Neuronal stem cell (in vitro differentiated cells): Measurements from ENCODE around the gene KRT2.
"Not testable (repeated sequence)": the region's sequence is repeated elsewhere in the genome, so short reads cannot be mapped to it uniquely, and the experiment has no call there.

Experiments
- DNase-seq: peaks from one replicate; pipeline ENCODE4 v3.0.0-alpha.2; 2013; ENCODE audit warnings: low spot score
- H2AFZ ChIP-seq: one replicate; pipeline ENCODE4 v1.6.1; 2013; ENCODE audit warnings: mild to moderate bottlenecking, low read length, inconsistent platforms
- H2AK5ac ChIP-seq: 2 replicates; pipeline ENCODE4 v1.6.1; 2013; ENCODE audit warnings: low read depth, mild to moderate bottlenecking, inconsistent platforms, low read length, moderate library complexity, mixed read lengths
- H2BK120ac ChIP-seq: 2 replicates; pipeline ENCODE4 v1.6.1; 2013; ENCODE audit warnings: low read depth, mild to moderate bottlenecking, inconsistent platforms, low read length, moderate library complexity, mixed read lengths
- H2BK12ac ChIP-seq: one replicate; pipeline ENCODE4 v1.6.1; 2013; ENCODE audit warnings: low read length, inconsistent platforms
- H2BK15ac ChIP-seq: 2 replicates; pipeline ENCODE4 v1.6.1; 2013; ENCODE audit warnings: mild to moderate bottlenecking, low read length, inconsistent platforms, mixed read lengths
- H2BK5ac ChIP-seq: one replicate; pipeline ENCODE4 v1.6.1; 2013; ENCODE audit warnings: inconsistent platforms, mild to moderate bottlenecking, low read length, moderate library complexity
- H3K14ac ChIP-seq: one replicate; pipeline ENCODE4 v1.6.1; 2013; ENCODE audit warnings: low read length, inconsistent platforms
- H3K18ac ChIP-seq: 2 replicates; pipeline ENCODE4 v1.6.1; 2013; ENCODE audit warnings: low read length, inconsistent platforms
- H3K23ac ChIP-seq: 2 replicates; pipeline ENCODE4 v1.6.1; 2013; ENCODE audit warnings: low read depth, mild to moderate bottlenecking, mixed read lengths, low read length, inconsistent platforms; ENCODE audit not compliant: poor library complexity
- H3K27ac ChIP-seq: replicated peaks from 3 replicates; pipeline ENCODE4 v1.5.1; 2013; ENCODE audit warnings: low read length, inconsistent platforms
- H3K27me3 ChIP-seq, 3 experiments: 2 replicates each; pipeline ENCODE4 v1.6.1; 2013; ENCODE audit warnings: low read length in 3 of 3, mild to moderate bottlenecking in 2 of 3, inconsistent platforms in 1 of 3, low read depth in 1 of 3, mixed read lengths in 1 of 3, moderate library complexity in 1 of 3; ENCODE audit not compliant: control insufficient read depth in 3 of 3, insufficient read depth in 3 of 3
- H3K36me3 ChIP-seq, 2 donors: replicated peaks in 1 of 2; 2 replicates each; pipeline ENCODE4 v1.6.1; 2013; ENCODE audit warnings: low read length in 2 of 2; ENCODE audit not compliant: control insufficient read depth in 2 of 2, insufficient read depth in 2 of 2
- H3K4ac ChIP-seq: 2 replicates; pipeline ENCODE4 v1.6.1; 2013; ENCODE audit warnings: inconsistent platforms, mild to moderate bottlenecking, low read length, moderate library complexity
- H3K4me1 ChIP-seq, 2 donors: 1 replicate in 1 of 2; 2 replicates in 1 of 2; pipeline ENCODE4 v1.6.1; 2013; ENCODE audit warnings: low read length in 2 of 2, low read depth in 1 of 2; ENCODE audit not compliant: control insufficient read depth in 2 of 2, insufficient read depth in 1 of 2
- H3K4me2 ChIP-seq: one replicate; pipeline ENCODE4 v1.6.1; 2013; ENCODE audit warnings: mild to moderate bottlenecking, low read length, inconsistent platforms; ENCODE audit not compliant: insufficient read depth, poor library complexity, severe bottlenecking
- H3K4me3 ChIP-seq, 2 donors: 2 replicates each; pipeline ENCODE4 v1.5.1; 2013; ENCODE audit warnings: low read length in 2 of 2, mild to moderate bottlenecking in 2 of 2, inconsistent platforms in 1 of 2, moderate library complexity in 1 of 2
- H3K79me1 ChIP-seq: one replicate; pipeline ENCODE4 v1.6.1; 2013; ENCODE audit warnings: low read depth, mild to moderate bottlenecking, inconsistent platforms, low read length, moderate library complexity
- H3K9ac ChIP-seq: one replicate; pipeline ENCODE4 v1.6.1; 2013; ENCODE audit warnings: mild to moderate bottlenecking, low read depth, low read length, inconsistent platforms; ENCODE audit not compliant: poor library complexity
- H3K9me3 ChIP-seq, 2 donors: replicated peaks in 1 of 2; 2 replicates each; pipeline versions ENCODE3 to v1.6.1; 2013; ENCODE audit warnings: low read length in 2 of 2, mild to moderate bottlenecking in 2 of 2, inconsistent platforms in 1 of 2, low read depth in 1 of 2, mixed read lengths in 1 of 2, moderate library complexity in 1 of 2; ENCODE audit not compliant: control insufficient read depth in 2 of 2, insufficient read depth in 1 of 2
- H4K8ac ChIP-seq: one replicate; pipeline ENCODE4 v1.6.1; 2013; ENCODE audit warnings: low read depth, mild to moderate bottlenecking, inconsistent platforms, low read length, moderate library complexity
- H4K91ac ChIP-seq: one replicate; pipeline ENCODE4 v1.6.1; 2013; ENCODE audit warnings: low read length, low read depth, mild to moderate bottlenecking, inconsistent platforms; ENCODE audit not compliant: poor library complexity
- WGBS, 2 donors: extraction: QIAGEN DNeasy Blood & Tissue Kit; methylation state at CpG; one replicate each; pipeline ENCODE4 v1.1.7; 2013; ENCODE audit warnings: missing lambda C conversion rate in 2 of 2, mixed read lengths in 1 of 2; ENCODE audit not compliant: insufficient read length in 2 of 2, insufficient replicate concordance in 1 of 2; ENCODE audit errors: extremely low coverage in 2 of 2; 5-methylcytosine and 5-hydroxymethylcytosine counted together

Gene KRT2

DNA sequence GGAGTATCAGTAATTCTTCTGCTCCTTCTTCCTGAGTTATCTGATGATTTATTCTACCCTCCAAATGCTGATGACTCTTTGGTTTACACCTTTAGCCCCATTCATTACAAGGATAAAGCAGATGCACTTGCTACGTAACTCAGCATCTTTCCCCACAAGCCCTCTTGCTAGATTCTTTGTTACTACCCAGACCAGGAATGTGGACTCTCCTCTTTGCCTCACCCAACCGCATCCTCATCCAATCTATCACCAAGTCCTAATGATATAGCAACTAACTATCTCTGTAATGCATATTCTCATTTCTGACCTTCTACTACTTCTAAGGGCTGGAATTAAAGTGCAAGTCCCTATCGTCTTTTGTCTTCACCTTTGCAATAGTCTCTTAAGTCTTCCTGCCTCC is 18.9 kb upstream of the KRT2 start:
- H2BK5ac ChIP-seq: no peak overlapping the region
- no peaks in the 10 kb centered on the region for H3K9me3 ChIP-seq
- H4K91ac ChIP-seq: no peak overlapping the region
- H3K79me1 ChIP-seq: no peaks in the 10 kb centered on the region
- no peak overlapping the region for H3K4me2 ChIP-seq
- no peak overlapping the region for H4K8ac ChIP-seq
- H3K4me1 ChIP-seq: peaks cover 0 to 5% of the 10 kb centered on the region in 2 donors
- H3K4me3 ChIP-seq: no peak overlapping the region
- no CpG with 5 or more reads among the region's 3 CpGs for WGBS, 2 donors
- no peak overlapping the region for H2BK12ac ChIP-seq
- no peaks in the 10 kb centered on the region for H3K27me3 ChIP-seq
- no peak overlapping the region for H2AK5ac ChIP-seq
- no peaks in the 10 kb centered on the region for H3K36me3 ChIP-seq
- H3K4ac ChIP-seq: no peak overlapping the region
- DNase-seq: no peak
- H3K27ac ChIP-seq: no peak overlapping the region
- no peak overlapping the region for H2AFZ ChIP-seq
- H2BK15ac ChIP-seq: no peak overlapping the region
- no peak overlapping the region for H3K9ac ChIP-seq
- H3K14ac ChIP-seq: no peak overlapping the region
- no peak overlapping the region for H3K18ac ChIP-seq
- no peak overlapping the region for H2BK120ac ChIP-seq
- H3K23ac ChIP-seq: no peak overlapping the region

DNA sequence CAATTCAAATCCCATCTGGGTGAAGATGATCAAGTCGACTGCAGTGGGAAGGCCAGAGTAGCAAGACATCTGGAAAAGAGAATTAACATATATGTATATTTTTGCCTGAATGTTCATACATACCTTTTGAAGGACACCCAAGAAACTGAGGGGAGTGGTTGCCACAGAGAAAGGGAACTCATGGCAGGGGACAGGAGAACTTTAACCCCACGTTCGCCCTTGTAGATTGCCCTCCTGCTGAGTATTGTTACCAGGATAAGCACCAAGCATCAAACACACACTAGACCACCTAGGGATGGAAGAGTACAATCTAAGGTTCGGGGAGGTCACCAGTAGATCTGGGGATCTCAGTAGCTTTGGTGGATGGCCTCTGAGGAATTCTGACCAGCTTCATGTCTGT is 18.5 kb upstream of the KRT2 start:
- Histone ChIP-seq H3K14ac (no peak overlapping the region), H3K4me2 (no peak overlapping the region), H3K27me3 (no peaks in the 10 kb centered on the region), H2AFZ (no peak overlapping the region), H3K23ac (no peak overlapping the region), H3K18ac (no peak overlapping the region), H2BK12ac (no peak overlapping the region), H2BK5ac (no peak overlapping the region), H3K4me1 (peaks cover 0 to 5% of the 10 kb centered on the region in 2 donors), H3K4ac (no peak overlapping the region), H3K9me3 (no peaks in the 10 kb centered on the region), H3K9ac (no peak overlapping the region), H2AK5ac (no peak overlapping the region), H4K91ac (no peak overlapping the region), H2BK120ac (no peak overlapping the region), H2BK15ac (no peak overlapping the region), H3K4me3 (no peak overlapping the region), H3K36me3 (no peaks in the 10 kb centered on the region), H3K79me1 (no peaks in the 10 kb centered on the region), H3K27ac (no peak overlapping the region), H4K8ac (no peak overlapping the region)
- DNase-seq: no peak
- WGBS, 2 donors: no CpG with 5 or more reads among the region's 4 CpGs

GRCh38 chr12:52669941-52670340 is 17.9 kb upstream of the KRT2 start:
- not testable (repeated sequence) for DNase-seq, H3K4ac ChIP-seq, H3K23ac ChIP-seq, H2BK120ac ChIP-seq, H2BK15ac ChIP-seq, H3K27me3 ChIP-seq, H2AFZ ChIP-seq, H3K27ac ChIP-seq, H2BK5ac ChIP-seq, H3K36me3 ChIP-seq, H2BK12ac ChIP-seq, H3K4me3 ChIP-seq, H4K91ac ChIP-seq, H4K8ac ChIP-seq, H3K9ac ChIP-seq, H2AK5ac ChIP-seq, H3K18ac ChIP-seq, H3K4me1 ChIP-seq, H3K79me1 ChIP-seq, H3K9me3 ChIP-seq, H3K14ac ChIP-seq, H3K4me2 ChIP-seq
- no CpG with 5 or more reads among the region's 3 CpGs for WGBS, 2 donors

DNA sequence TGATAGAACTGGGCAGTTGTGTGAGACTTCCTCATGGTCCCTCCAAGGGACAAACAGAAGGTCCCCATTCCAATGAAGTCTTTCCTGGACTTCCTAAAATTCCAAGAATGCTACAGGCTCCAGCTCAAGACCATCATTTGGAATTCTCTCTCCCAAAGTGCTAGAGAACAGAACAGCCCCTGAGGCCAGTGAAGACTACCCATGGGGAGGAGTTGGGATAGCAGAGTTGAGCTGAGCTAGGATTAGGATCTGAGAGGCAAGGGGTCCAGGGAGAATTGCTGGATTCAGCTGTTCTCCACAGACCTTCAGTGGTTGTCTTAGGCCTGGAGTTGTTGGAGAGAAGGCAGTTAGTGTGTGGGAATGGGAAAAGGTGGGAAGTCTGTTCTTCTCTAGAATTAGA is 17.4 kb upstream of the KRT2 start:
- no peak overlapping the region for H3K14ac ChIP-seq
- DNase-seq: no peak
- H3K27ac ChIP-seq: no peak overlapping the region
- H3K79me1 ChIP-seq: no peaks in the 10 kb centered on the region
- no peak overlapping the region for H3K23ac ChIP-seq
- no peaks in the 10 kb centered on the region for H3K9me3 ChIP-seq
- no peak overlapping the region for H4K8ac ChIP-seq
- no peaks in the 10 kb centered on the region for H3K27me3 ChIP-seq
- H2BK12ac ChIP-seq: no peak overlapping the region
- H3K18ac ChIP-seq: no peak overlapping the region
- no peak overlapping the region for H3K4me3 ChIP-seq
- no peaks in the 10 kb centered on the region for H3K36me3 ChIP-seq
- no peak overlapping the region for H2BK5ac ChIP-seq
- H3K4ac ChIP-seq: no peak overlapping the region
- H3K9ac ChIP-seq: no peak overlapping the region
- H2BK120ac ChIP-seq: no peak overlapping the region
- H4K91ac ChIP-seq: no peak overlapping the region
- no peak overlapping the region for H3K4me2 ChIP-seq
- no peak overlapping the region for H2AK5ac ChIP-seq
- H2BK15ac ChIP-seq: no peak overlapping the region
- no peak overlapping the region for H2AFZ ChIP-seq
- peaks cover 0 to 5% of the 10 kb centered on the region in 2 donors for H3K4me1 ChIP-seq
